SK-N-SH (cell line): Measurements from ENCODE around the gene PLET1. TPM values are rescaled to one million over a fixed set of nuclear protein-coding genes. Genes with fewer than 3 reads are reported as not detected.

Experiments used
- EP300 ChIP-seq, 2 experiments: IDR thresholded peaks; 2 replicates each; pipeline versions ENCODE4 v1.4.0 to v1.6.1; 2012; ENCODE audit warnings: borderline replicate concordance in 1 of 2, low read depth in 1 of 2, low read length in 1 of 2
- GABPA ChIP-seq: IDR thresholded peaks from 2 replicates; pipeline ENCODE4 v1.4.0; 2012; ENCODE audit warnings: low read depth, mild to moderate bottlenecking
- IRF3 ChIP-seq: fragments of 150-350 bp; IDR thresholded peaks from 2 replicates; pipeline ENCODE4 v1.6.1; 2016; ENCODE audit warnings: mild to moderate bottlenecking, low read depth, low read length
- JUND ChIP-seq: IDR thresholded peaks from 2 replicates; pipeline ENCODE4 v1.4.0; 2012
- NRF1 ChIP-seq: IDR thresholded peaks from 2 replicates; pipeline ENCODE4 v1.6.1; 2012; ENCODE audit warnings: low read depth, mild to moderate bottlenecking, low read length
- PBX3 ChIP-seq: IDR thresholded peaks from 2 replicates; pipeline ENCODE4; 2012
- RAD21 ChIP-seq: IDR thresholded peaks from 2 replicates; pipeline ENCODE4 v1.6.1; 2012; ENCODE audit warnings: mild to moderate bottlenecking, low read length
- RFX5 ChIP-seq: IDR thresholded peaks from 2 replicates; pipeline ENCODE4 v1.6.1; 2012; ENCODE audit warnings: mild to moderate bottlenecking, improper control_type of control experiment, low read length
- RXRA ChIP-seq: IDR thresholded peaks from 2 replicates; pipeline ENCODE4 v1.4.0; 2012; ENCODE audit warnings: low read depth, mild to moderate bottlenecking, borderline replicate concordance
- SIN3A ChIP-seq: IDR thresholded peaks from 2 replicates; pipeline ENCODE4 v1.6.1; 2012; ENCODE audit warnings: low read depth, mild to moderate bottlenecking, low read length, moderate library complexity, borderline replicate concordance
- TCF12 ChIP-seq: IDR thresholded peaks from 2 replicates; pipeline ENCODE4 v1.4.0; 2012
- TEAD4 ChIP-seq: IDR thresholded peaks from 2 replicates; pipeline ENCODE4 v1.4.0; 2012; ENCODE audit warnings: mild to moderate bottlenecking, borderline replicate concordance; ENCODE audit not compliant: insufficient read depth
- USF1 ChIP-seq: IDR thresholded peaks from 2 replicates; pipeline ENCODE4 v1.4.0; 2012; ENCODE audit warnings: low read depth, borderline replicate concordance
- USF2 ChIP-seq: fragments of 150-350 bp; IDR thresholded peaks from 2 replicates; pipeline ENCODE4 v1.6.1; 2017; ENCODE audit warnings: antibody characterized with exemption, low read length, low read depth, borderline replicate concordance
- ZBTB33 ChIP-seq: IDR thresholded peaks from 2 replicates; pipeline ENCODE4 v1.4.0; 2012; ENCODE audit warnings: low read depth, borderline replicate concordance
- polyA plus RNA-seq, 3 experiments: library from polyadenylated mRNA; depleted of rRNA; stranded (reverse); fragments of >200 nt; gene quantifications; 2 replicates each; pipeline ENCODE4 v1.2.3, GENCODE V29; 2012

Gene PLET1
- polyA plus RNA-seq, 1 of the 3 experiments (the other 2 are of a cell fraction): not detected

GRCh38 chr11:112289588-112290492 is 29.2 kb upstream of the PLET1 start (continued):
- TF ChIP-seq USF1: no peak
- TF ChIP-seq PBX3: no peak
- no peak for TF ChIP-seq JUND
- no peak; a peak in 1 of 4 replicates for TF ChIP-seq EP300 (IDR thresholded peaks at IDR 0.05; ENCODE audit: borderline replicate concordance in 1 of 2, low read depth in 1 of 2, low read length in 1 of 2)
- TF ChIP-seq SIN3A: no peak
- no peak for TF ChIP-seq ZBTB33
- TF ChIP-seq USF2: no peak
- no peak for TF ChIP-seq TCF12
- TF ChIP-seq RFX5: no peak
- no peak for TF ChIP-seq NRF1
- TF ChIP-seq GABPA: 0 out of 2 replicates have a peak, but pooled peaks have one; percentile 12
- TF ChIP-seq RAD21: peak; percentile 83
- TF ChIP-seq IRF3: no peak
- TF ChIP-seq RXRA: no peak
- no peak for TF ChIP-seq TEAD4
